ENCODE measurements around the gene MOSPD3.
A peak's percentile ranks its signal among the peaks of the same experiment; 100 is the strongest.

The MOSPD3 gene

DNA sequence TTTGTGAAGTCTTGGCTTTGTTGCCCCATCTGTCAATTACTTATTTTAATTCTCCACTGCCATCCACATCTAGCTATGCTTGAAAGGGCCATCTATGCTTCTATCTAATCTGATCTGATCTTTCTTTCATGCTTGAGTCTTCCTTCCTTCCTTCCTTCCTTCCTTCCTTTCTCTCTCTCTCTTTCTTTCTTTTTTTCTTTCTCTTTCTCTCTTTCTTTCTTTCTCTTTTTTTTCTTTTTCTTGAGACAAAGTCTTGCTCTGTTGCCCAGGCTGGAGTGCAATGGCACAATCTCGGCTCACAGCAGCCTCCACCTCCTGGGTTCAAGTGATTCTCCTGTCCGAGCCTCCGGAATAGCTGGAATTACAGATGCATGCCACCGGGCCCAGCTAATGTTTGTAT, 17.7 kb downstream of the MOSPD3 start:
- CTCF ChIA-PET, result interaction anchor here (0.8 to 2.3 kb wide), 5 partner anchors 10 to 148 kb away, joined by 3 to 7 read pairs (median 7); no protein-coding TSS in a partner anchor
- no peak overlapping the region for H3K4me3 ChIP-seq (ENCODE audit: low read depth, low read length)
- TF ChIP-seq, protein P1, sequence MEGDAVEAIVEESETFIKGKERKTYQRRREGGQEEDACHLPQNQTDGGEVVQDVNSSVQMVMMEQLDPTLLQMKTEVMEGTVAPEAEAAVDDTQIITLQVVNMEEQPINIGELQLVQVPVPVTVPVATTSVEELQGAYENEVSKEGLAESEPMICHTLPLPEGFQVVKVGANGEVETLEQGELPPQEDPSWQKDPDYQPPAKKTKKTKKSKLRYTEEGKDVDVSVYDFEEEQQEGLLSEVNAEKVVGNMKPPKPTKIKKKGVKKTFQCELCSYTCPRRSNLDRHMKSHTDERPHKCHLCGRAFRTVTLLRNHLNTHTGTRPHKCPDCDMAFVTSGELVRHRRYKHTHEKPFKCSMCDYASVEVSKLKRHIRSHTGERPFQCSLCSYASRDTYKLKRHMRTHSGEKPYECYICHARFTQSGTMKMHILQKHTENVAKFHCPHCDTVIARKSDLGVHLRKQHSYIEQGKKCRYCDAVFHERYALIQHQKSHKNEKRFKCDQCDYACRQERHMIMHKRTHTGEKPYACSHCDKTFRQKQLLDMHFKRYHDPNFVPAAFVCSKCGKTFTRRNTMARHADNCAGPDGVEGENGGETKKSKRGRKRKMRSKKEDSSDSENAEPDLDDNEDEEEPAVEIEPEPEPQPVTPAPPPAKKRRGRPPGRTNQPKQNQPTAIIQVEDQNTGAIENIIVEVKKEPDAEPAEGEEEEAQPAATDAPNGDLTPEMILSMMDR (IDR thresholded peaks at IDR 0.05; ENCODE audit: insufficient read depth, low read length, missing control alignments), result no peak
- POLR2A ChIA-PET, result no interaction called here
- no peak for DNase-seq (ENCODE audit: low read depth, low spot score)

DNA sequence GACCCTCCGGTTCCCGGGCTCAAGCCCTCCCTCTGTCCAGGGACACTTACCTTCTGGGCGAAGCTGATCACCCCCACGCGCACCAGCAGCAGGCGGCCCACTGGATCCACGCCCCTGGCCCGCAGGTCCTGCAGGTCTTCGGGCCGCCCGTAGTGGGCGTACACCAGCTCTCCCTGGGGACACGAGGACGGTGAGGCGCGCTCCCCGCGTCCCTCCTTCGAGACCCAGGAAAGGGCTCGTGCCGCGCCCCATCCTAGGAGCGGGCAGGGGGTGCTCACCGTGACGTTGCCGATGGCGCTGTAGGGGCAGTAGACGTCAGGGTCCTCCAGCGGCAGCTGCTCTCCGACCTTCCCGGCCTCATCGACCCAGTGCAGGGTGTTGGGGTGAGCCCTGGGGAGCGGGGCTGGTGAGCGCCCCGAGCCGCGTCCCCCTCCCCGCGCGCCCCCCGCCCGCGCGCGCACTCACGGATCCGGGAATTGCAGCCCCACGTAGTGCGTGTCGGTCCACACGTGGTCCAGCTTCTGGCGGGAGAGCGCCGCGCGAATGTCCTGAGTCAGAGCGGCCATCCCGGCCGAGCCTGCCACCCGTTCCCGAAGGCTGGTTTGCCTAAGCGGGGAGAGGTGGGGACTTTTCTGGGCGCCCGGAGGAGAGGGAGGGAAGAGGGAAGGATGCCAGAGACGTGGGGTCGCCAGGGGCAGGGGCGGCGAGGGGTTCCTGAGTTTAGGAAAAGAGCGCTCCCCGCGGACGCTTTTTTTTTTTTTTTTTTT, 20.8 kb downstream of the MOSPD3 start:
- POLR2A ChIA-PET, result interaction anchor here (0.6 to 0.8 kb wide), 2 partner anchors 15 to 30 kb away, joined by 3 read pairs; no protein-coding TSS in a partner anchor
- no peak for DNase-seq (ENCODE audit: low read depth, low spot score)
- H3K4me3 ChIP-seq (ENCODE audit: low read depth, low read length), result peak overlapping the region; percentile 53
- TF ChIP-seq, protein P1 (IDR thresholded peaks at IDR 0.05; ENCODE audit: insufficient read depth, low read length, missing control alignments), result peak; percentile 45
- CTCF ChIA-PET, result interaction anchor here (0.9 to 1.4 kb wide), 11 partner anchors 13 to 164 kb away, joined by 3 to 8 read pairs (median 3); partner anchors contain the start of genes FBXO24 and GNB2

DNA sequence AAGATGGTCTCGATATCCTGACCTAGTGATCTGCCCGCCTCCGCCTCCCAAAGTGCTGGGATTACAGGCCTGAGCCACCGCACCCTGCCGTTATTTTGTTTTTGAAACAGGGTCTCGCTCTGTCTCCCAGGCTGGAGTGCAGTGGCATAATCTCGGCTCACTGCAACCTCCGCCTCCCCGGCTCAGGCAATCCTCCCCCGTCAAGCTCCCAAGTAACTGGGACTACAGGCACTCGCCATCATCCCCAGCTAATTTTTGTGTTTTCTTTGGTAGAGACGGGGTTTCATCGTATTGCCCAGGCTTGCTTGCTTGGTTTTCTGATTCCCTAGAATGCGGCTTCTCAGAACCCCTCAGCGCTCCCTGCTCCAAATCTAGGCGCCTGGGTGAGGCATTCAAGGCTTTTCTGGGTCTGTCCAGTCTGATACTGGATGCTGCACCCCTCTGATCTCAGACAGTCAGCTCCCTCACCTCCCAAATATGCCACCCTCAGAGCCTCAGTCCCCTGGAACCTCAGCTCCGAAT, 27.7 kb downstream of the MOSPD3 start:
- TF ChIP-seq, protein P1 (IDR thresholded peaks at IDR 0.05; ENCODE audit: insufficient read depth, low read length, missing control alignments), result no peak
- ChIA-PET CTCF (no interaction called here), POLR2A (no interaction called here)
- DNase-seq (ENCODE audit: low read depth, low spot score), result no peak
- no peak overlapping the region for H3K4me3 ChIP-seq (ENCODE audit: low read depth, low read length)

DNA sequence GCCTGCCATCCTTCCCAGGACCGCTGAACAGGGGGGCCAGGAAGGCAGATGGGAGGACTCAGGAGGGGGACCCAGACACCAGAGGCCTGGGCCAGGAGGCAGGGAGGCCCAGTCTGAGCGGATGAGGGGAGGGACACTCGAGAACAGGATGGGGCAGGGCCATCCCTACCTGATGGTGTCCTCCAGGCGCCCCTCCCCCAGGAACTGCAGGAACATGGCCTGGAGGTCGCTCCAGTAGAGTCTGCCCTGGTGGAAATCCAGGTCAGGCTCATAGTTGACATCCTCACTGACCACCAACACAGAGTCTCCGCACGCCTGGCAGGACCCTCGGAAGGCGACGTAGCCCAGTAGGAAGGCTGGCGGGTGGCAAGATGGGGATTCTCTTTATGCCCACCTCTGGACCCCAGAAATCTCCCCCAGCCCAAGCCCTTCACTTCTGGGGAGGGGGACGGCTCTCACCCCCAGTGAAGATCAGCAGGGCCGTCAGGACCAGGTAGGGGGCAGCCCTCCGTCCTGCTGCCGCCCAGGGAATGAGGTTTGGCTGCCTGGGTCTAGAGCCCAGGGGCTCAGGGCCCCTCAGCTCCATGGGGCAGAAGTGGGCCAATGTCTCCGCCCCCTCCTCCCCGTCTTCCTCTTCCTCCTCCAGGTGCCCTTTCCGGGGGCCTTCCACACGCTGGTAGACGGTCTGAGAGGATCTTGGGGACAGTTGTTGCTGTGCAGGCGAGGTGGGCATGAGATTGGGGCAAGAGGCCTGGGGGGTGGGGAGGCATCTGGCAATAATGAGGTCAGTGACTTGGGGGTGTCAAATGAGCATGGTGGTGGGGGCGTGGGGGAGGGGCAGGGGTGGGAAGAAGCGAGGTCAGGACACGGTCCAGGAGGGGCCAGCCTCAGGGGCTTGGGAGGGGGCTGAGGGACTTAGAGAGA, 28.4 kb downstream of the MOSPD3 start:
- no peak overlapping the region for H3K4me3 ChIP-seq (ENCODE audit: low read depth, low read length)
- TF ChIP-seq, protein P1 (IDR thresholded peaks at IDR 0.05; ENCODE audit: insufficient read depth, low read length, missing control alignments), result no peak
- no peak for DNase-seq (ENCODE audit: low read depth, low spot score)
- ChIA-PET POLR2A (no interaction called here), CTCF (no interaction called here)

DNA sequence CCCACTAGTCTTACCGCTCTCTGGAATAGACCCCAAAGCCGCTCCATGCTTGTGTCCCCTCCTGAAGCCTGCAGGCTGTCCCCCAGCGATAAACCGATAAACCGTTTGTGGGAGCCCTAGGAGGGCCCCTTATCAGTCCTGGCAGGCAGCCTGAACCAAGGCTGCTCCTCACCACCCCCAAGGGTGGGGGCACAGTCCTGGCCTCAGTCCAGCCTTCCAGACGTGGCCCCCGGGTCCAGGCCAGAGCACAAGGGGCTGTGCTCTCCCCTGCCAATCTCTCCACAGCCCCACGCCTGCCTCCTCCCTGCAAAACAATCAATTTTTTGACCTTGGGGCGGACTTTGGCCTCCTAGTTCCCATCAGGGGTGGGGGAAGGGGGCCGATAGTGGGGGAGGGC, 29.1 kb downstream of the MOSPD3 start, which contains the start of gene TFR2:
Gene TFR2, minus strand, starts transcription at position 90 of the 397 bp plus-strand sequence. Its CDS starts 43 bp downstream, at position 47.
- TF ChIP-seq, protein P1 (IDR thresholded peaks at IDR 0.05; ENCODE audit: insufficient read depth, low read length, missing control alignments), result no peak
- POLR2A ChIA-PET, result no interaction called here
- no peak within 1 kb of the TSS for H3K4me3 ChIP-seq (ENCODE audit: low read depth, low read length)
- CTCF ChIA-PET, result no interaction called here
- DNase-seq (ENCODE audit: low read depth, low spot score), result no peak

Data from AG04449 (cell line).